Psoas muscle (tissue), 8 donors: ENCODE measurements around the gene PPFIA3. TPM values are rescaled to one million over a fixed set of nuclear protein-coding genes. Genes with fewer than 3 reads are reported as not detected.

Experiments used
- ATAC-seq, 4 donors: fragments of 200-7000 bp; cut with Tn5 transposase; one replicate each; pipeline ENCODE4 v1.9.1; 2020; ENCODE audit warnings: moderate library complexity in 3 of 4, mild to moderate bottlenecking in 2 of 4
- DNase-seq, 2 donors: peaks; one replicate each; pipeline ENCODE4 v3.0.0-alpha.2; 2020
- H3K27ac ChIP-seq: fragments of 200-600 bp; one replicate; pipeline ENCODE4 v1.8.0; 2022
- H3K27me3 ChIP-seq, 3 donors: fragments of 200-600 bp in 1 of 3; one replicate each; pipeline versions ENCODE4 v1.6.1 to v1.8.0; 2013 to 2022; ENCODE audit warnings: low read length in 2 of 3, mild to moderate bottlenecking in 2 of 3, moderate library complexity in 1 of 3; ENCODE audit not compliant: insufficient read depth in 3 of 3
- H3K36me3 ChIP-seq, 2 donors: fragments of 200-600 bp in 1 of 2; one replicate each; pipeline versions ENCODE4 v1.6.1 to v1.8.0; 2013 to 2022; ENCODE audit warnings: low read depth in 1 of 2, mild to moderate bottlenecking in 1 of 2, moderate library complexity in 1 of 2; ENCODE audit not compliant: insufficient read depth in 1 of 2
- H3K4me1 ChIP-seq: fragments of 200-600 bp; one replicate; pipeline ENCODE4 v1.8.0; 2022
- H3K4me3 ChIP-seq: fragments of 200-600 bp; one replicate; pipeline ENCODE4 v1.8.0; 2022; ENCODE audit warnings: mild to moderate bottlenecking
- H3K9me3 ChIP-seq: fragments of 200-600 bp; one replicate; pipeline ENCODE4 v1.8.0; 2022
- CTCF ChIP-seq: fragments of 200-600 bp; IDR thresholded peaks from one replicate; pipeline ENCODE4 v1.8.0; 2022; ENCODE audit warnings: antibody characterized with exemption
- WGBS, 3 donors: extraction: QIAGEN DNeasy Blood & Tissue Kit; methylation state at CpG; one replicate each; pipeline versions ENCODE4 v1.1.6 to v1.1.7; 2013; 5-methylcytosine and 5-hydroxymethylcytosine counted together
- intact Hi-C, 2 donors: fragments of 100-400 bp; cut with DNase I; formaldehyde crosslinking; loops; one replicate each; pipeline versions ENCODE4 v1.11.0 to v1.14.2; 2022
- polyA plus RNA-seq, 3 donors: library from polyadenylated mRNA; stranded (reverse); fragments of 200-250 nt; gene quantifications; one replicate each; pipeline ENCODE4 v1.2.3, GENCODE V29; 2013
- total RNA-seq, 4 donors: library from RNA; stranded (reverse); fragmentation: NEBNext Ultra II Directional in 2 of 4; extraction: Animal tissue kit (Norgen Biotek cat#: 25700) in 2 of 4; gene quantifications; one replicate each; pipeline versions ENCODE4 v1.2.1 to v1.2.4, GENCODE V29; 2021 to 2023
- donor health status: healthy with polysubstance abuse.
- donor health status: DM: no; HTN: no; CAD: no; lungs with moderate emphysema.
- donor health status: Bipolar disorder and iron deficiency.
- donor health status: healthy.
- donor health status: DM: yes; HTN: yes; CAD: no.
- donor health status: DM: no; HTN: no; CAD: no.
- donor health status: DM: no; HTN: no; CAD: no.
- donor health status: DM: yes; HTN: yes; CAD: no.

PPFIA3 gene
- total and polyA plus RNA-seq, 7 donors = 1.4 to 5.0 (median 3.2) TPM

- Histone ChIP-seq H3K4me1 (peaks cover 36% of the 10 kb centered on the region), H3K36me3 (peaks cover 0 to 41% of the 10 kb centered on the region in 2 donors), H3K27me3 (no peaks in the 10 kb centered on the region), H3K27ac (peak overlapping the region; percentile 28), H3K4me3 (no peak overlapping the region), H3K9me3 (no peaks in the 10 kb centered on the region)
- intact Hi-C loops = no loop called here
- ATAC-seq (no peak), DNase-seq (no peak)
- 21 to 29% (median 26%) methylated on average over 3 of the region's 3 CpGs for WGBS, 3 donors
- no peak for TF ChIP-seq CTCF
These were observed 8.8 kb upstream of the PPFIA3 start for GRCh38 chr19:49110567-49110966.

DNA sequence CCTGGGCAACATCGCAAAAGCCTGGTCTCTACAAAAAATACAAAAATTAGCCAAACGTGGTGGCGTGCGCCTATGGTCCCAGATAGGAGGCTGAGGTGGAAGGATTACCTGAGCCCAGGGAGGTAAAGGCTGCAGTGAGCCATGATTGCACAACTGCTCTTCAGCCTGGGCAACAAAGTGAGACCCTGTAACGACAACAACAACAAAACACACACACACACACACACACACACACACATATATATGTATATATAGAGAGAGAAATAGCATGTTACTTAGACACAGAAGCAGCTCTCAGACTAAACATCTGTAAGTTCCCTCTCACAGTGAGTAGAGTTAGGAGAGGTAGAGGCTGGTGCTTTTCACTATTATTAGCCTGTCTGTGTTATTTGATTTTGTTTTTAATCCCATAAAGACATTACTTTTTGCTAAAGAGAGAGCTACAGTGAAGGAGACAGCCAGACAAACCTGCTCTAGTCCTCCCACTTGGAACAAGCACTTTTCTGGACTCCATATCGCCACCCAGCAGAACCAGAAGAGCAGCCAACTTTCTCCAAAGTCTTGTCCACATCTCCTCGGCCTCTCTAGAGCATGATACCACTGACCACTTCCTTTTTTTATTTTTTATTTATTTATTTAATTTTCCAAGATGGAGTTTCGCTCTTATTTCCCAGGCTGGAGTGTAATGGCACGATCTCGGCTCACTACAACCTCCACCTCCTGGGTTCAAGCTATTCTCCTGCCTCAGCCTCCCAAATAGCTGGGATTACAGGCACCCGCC, 7.9 kb upstream of the PPFIA3 start:
- Histone ChIP-seq H3K27ac (peak overlapping the region; percentile 28), H3K36me3 (peaks cover 0 to 32% of the 10 kb centered on the region in 2 donors), H3K4me1 (peaks cover 30% of the 10 kb centered on the region), H3K4me3 (no peak overlapping the region), H3K9me3 (no peaks in the 10 kb centered on the region), H3K27me3 (no peaks in the 10 kb centered on the region)
- TF ChIP-seq CTCF = no peak
- no peak for ATAC-seq
- WGBS, 3 donors = 75 to 79% (median 79%) methylated on average over 11 of the region's 11 CpGs
- intact Hi-C loops = no loop called here
- no peak for DNase-seq

DNA sequence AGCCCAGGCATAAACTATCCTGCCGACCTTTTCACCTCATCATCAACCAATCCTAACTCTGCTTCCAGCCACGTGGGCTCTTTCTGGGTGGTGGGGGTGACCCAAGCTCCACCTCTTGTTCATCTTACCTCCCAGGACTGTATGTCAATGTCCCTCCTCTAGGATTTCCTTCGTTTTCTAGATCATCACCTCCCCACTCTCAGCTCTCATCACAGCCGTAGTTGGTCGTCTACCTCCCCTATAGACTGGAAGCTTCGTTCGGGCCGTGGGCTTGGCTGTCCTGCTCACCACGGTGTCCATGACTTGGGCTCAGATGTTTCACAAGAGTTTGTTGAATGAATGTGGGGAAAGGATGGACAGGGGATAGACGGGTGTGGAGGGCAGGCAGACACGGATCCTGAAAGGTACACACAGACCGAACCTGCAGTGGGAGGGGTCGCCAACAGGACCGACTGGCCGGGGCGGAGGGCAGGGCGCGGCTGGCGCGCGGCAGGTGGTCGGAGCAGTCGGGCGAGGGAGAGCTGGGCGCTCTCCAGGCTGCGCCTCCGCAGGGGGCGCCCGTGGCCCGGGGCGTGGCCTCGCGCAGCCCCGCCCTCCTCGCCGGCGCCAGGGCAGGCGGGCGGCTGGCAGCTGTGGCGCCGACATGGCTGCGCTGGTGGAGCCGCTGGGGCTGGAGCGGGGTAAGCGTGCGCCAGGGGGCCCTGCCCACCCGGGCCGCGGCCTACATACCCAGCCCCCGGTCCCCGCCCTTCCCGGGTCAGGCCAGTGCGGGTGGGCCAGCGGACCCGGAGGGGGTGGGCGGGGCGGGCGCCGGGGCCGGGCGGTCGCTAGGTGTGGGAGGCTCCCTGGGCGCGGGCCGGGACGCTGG, 5.3 kb upstream of the PPFIA3 start, which contains the start of gene LIN7B:
LIN7B (plus strand) TSS at position 609 of the 868 bp plus-strand sequence; CDS start at position 644, 35 bp downstream.
- WGBS, 3 donors = 1% methylated on average over 30 to 66 of the region's 66 CpGs
- Histone ChIP-seq H3K4me3 (peak within 1 kb of the TSS; percentile 93), H3K4me1 (peaks cover 36% of the 10 kb centered on the region)

More for the DNA sequence above, 5.3 kb upstream of the PPFIA3 start, which contains the start of gene LIN7B:
- Histone ChIP-seq H3K36me3 (peaks cover 0 to 6% of the 10 kb centered on the region in 2 donors), H3K27me3 (no peaks in the 10 kb centered on the region), H3K27ac (peak within 1 kb of the TSS; percentile 83), H3K9me3 (no peaks in the 10 kb centered on the region)
- intact Hi-C loops = no loop called here
- peak; percentile 65 to 81 for DNase-seq
- peak; percentile 66 for TF ChIP-seq CTCF
- peak; percentile 73 to 76 (median 74) for ATAC-seq
